GM10266 (cell line): ENCODE measurements around the gene SH3BGRL3.

Experiments
- DNase-seq: peaks from one replicate; pipeline ENCODE4 v3.0.0; 2012; ENCODE audit errors: extremely low spot score
- CTCF ChIP-seq: IDR thresholded peaks from 2 replicates; pipeline ENCODE4 v1.5.1; 2012; ENCODE audit warnings: mild to moderate bottlenecking, low read depth; ENCODE audit not compliant: control insufficient read depth, insufficient read depth; ENCODE audit errors: missing control alignments

The SH3BGRL3 gene

GRCh38 chr1:26254404-26254803 is 25.5 kb upstream of the SH3BGRL3 start:
- no peak for TF ChIP-seq CTCF
- DNase-seq: no peak

GRCh38 chr1:26257222-26257621 is 22.7 kb upstream of the SH3BGRL3 start:
- DNase-seq: no peak
- TF ChIP-seq CTCF: no peak

- no peak for TF ChIP-seq CTCF
Measured at GRCh38 chr1:26259005-26259404, 20.9 kb upstream of the SH3BGRL3 start.

GRCh38 chr1:26259578-26259977 is 20.3 kb upstream of the SH3BGRL3 start:
- no peak for DNase-seq
- TF ChIP-seq CTCF: no peak

More at GRCh38 chr1:26259005-26259404, 20.9 kb upstream of the SH3BGRL3 start:
- no peak for DNase-seq

- no peak for DNase-seq
- TF ChIP-seq CTCF: no peak
Measured at GRCh38 chr1:26263212-26263611, 16.7 kb upstream of the SH3BGRL3 start.

- DNase-seq: no peak
- no peak for TF ChIP-seq CTCF
Measured at GRCh38 chr1:26265405-26265804, 14.5 kb upstream of the SH3BGRL3 start.

GRCh38 chr1:26268290-26269197 is 11.3 kb upstream of the SH3BGRL3 start:
- DNase-seq: no peak
- no peak for TF ChIP-seq CTCF
